DND-41 (cell line): Measurements from ENCODE around the gene GALNT12.

ENCODE experiments used
- ATAC-seq: fragments of 200-7000 bp; cut with Tn5 transposase; 3 replicates; pipeline ENCODE4 v1.9.1; 2021; ENCODE audit warnings: low read depth; ENCODE audit not compliant: insufficient read depth
- DNase-seq: peaks from one replicate; pipeline ENCODE4 v3.0.0-alpha.2; 2020
- H2AFZ ChIP-seq: 2 replicates; pipeline ENCODE4 v1.6.0; 2012; ENCODE audit warnings: low read depth, low read length
- H3K27ac ChIP-seq: 2 replicates; pipeline ENCODE4 v1.5.1; 2012; ENCODE audit warnings: low read length, inconsistent platforms
- H3K27me3 ChIP-seq: fragments of 200-600 bp; sonication (generic); 2 replicates; pipeline ENCODE4 v1.6.0; 2012; ENCODE audit warnings: low read length, mild to moderate bottlenecking, inconsistent platforms; ENCODE audit not compliant: insufficient read depth, poor library complexity
- H3K36me3 ChIP-seq: 2 replicates; pipeline ENCODE4 v1.5.1; 2012; ENCODE audit warnings: low read length, inconsistent platforms; ENCODE audit not compliant: insufficient read depth
- H3K4me1 ChIP-seq: 2 replicates; pipeline ENCODE4 v1.5.1; 2012; ENCODE audit warnings: mild to moderate bottlenecking, low read length; ENCODE audit not compliant: insufficient read depth
- H3K4me2 ChIP-seq: 2 replicates; pipeline ENCODE4 v1.6.0; 2012; ENCODE audit warnings: mild to moderate bottlenecking, moderate library complexity, low read length, inconsistent platforms; ENCODE audit not compliant: insufficient read depth
- H3K4me3 ChIP-seq, 2 experiments: fragments of 200-600 bp in 1 of 2; shearing (Covaris generic) in 1 of 2; 2 replicates each; pipeline ENCODE4 v1.5.1; 2012 to 2016; ENCODE audit warnings: inconsistent platforms in 2 of 2, low read length in 2 of 2, mild to moderate bottlenecking in 2 of 2, low read depth in 1 of 2, moderate library complexity in 1 of 2
- H3K79me2 ChIP-seq: 2 replicates; pipeline ENCODE4 v1.6.0; 2012; ENCODE audit warnings: low read length, inconsistent platforms; ENCODE audit not compliant: insufficient read depth
- H3K9ac ChIP-seq: 2 replicates; pipeline ENCODE4 v1.6.0; 2012; ENCODE audit warnings: low read depth, mild to moderate bottlenecking, inconsistent platforms, low read length, moderate library complexity
- H3K9me3 ChIP-seq: 2 replicates; pipeline ENCODE4 v1.5.1; 2012; ENCODE audit warnings: low read length, moderate library complexity, mild to moderate bottlenecking, inconsistent platforms; ENCODE audit not compliant: insufficient read depth, severe bottlenecking
- H4K20me1 ChIP-seq: 2 replicates; pipeline ENCODE4 v1.6.0; 2012; ENCODE audit warnings: low read length; ENCODE audit not compliant: insufficient read depth
- EZH2 ChIP-seq: IDR thresholded peaks from 3 replicates; pipeline ENCODE4 v1.6.1; 2012; ENCODE audit warnings: borderline replicate concordance, low read depth, mild to moderate bottlenecking, moderate library complexity, low read length, inconsistent platforms; ENCODE audit not compliant: severe bottlenecking
- TF ChIP-seq, protein P1 (sequence below): IDR thresholded peaks from 2 replicates; pipeline ENCODE4 v1.5.1; 2012; ENCODE audit warnings: borderline replicate concordance, low read length, moderate library complexity, mild to moderate bottlenecking; ENCODE audit not compliant: poor library complexity, severe bottlenecking; ENCODE audit errors: extremely low read depth

Gene GALNT12

DNA sequence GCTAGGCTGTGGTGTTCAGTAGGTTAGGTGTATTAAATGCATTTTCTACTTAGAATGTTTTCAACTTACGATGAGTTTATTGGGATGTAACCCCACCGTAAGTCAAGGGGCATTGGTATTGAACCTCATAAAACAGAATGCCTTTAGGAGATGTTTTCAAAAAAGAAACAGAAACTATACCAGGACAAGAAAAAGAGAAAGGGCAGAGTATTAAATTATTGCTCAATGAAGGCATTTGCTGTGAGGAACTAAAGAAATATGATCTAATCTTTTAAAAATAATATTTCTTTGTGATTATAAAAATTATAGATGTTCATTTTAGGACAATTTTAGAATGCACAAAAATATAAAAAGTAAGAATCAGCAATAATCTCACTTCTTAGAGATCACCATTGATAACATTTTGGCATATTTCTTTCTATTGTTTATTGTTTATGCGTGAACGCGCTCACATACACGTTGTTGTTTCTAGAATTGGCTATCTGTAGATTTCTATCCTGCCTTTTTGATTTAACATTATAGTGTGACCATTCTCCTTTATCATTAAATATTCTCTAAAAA, 8.0 kb downstream of the GALNT12 start:
- DNase-seq (no peak), ATAC-seq (no peak)
- no peaks in the 10 kb centered on the region for H3K79me2 ChIP-seq
- no peak overlapping the region for H3K9ac ChIP-seq
- H3K36me3 ChIP-seq = no peaks in the 10 kb centered on the region
- no peak overlapping the region for H3K4me3 ChIP-seq
- no peaks in the 10 kb centered on the region for H3K27me3 ChIP-seq
- H3K4me2 ChIP-seq = no peak overlapping the region
- no peak overlapping the region for H2AFZ ChIP-seq
- TF ChIP-seq, protein P1, sequence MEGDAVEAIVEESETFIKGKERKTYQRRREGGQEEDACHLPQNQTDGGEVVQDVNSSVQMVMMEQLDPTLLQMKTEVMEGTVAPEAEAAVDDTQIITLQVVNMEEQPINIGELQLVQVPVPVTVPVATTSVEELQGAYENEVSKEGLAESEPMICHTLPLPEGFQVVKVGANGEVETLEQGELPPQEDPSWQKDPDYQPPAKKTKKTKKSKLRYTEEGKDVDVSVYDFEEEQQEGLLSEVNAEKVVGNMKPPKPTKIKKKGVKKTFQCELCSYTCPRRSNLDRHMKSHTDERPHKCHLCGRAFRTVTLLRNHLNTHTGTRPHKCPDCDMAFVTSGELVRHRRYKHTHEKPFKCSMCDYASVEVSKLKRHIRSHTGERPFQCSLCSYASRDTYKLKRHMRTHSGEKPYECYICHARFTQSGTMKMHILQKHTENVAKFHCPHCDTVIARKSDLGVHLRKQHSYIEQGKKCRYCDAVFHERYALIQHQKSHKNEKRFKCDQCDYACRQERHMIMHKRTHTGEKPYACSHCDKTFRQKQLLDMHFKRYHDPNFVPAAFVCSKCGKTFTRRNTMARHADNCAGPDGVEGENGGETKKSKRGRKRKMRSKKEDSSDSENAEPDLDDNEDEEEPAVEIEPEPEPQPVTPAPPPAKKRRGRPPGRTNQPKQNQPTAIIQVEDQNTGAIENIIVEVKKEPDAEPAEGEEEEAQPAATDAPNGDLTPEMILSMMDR = no peak
- no peak for TF ChIP-seq EZH2
- H3K27ac ChIP-seq = no peak overlapping the region
- no peaks in the 10 kb centered on the region for H4K20me1 ChIP-seq
- H3K9me3 ChIP-seq = no peaks in the 10 kb centered on the region
- H3K4me1 ChIP-seq = no peaks in the 10 kb centered on the region

GRCh38 chr9:98818764-98819163, 11.3 kb downstream of the GALNT12 start:
- H3K36me3 ChIP-seq = no peaks in the 10 kb centered on the region
- H3K4me3 ChIP-seq = no peak overlapping the region
- no peaks in the 10 kb centered on the region for H3K79me2 ChIP-seq
- H3K27me3 ChIP-seq = no peaks in the 10 kb centered on the region
- no peak for ATAC-seq
- no peaks in the 10 kb centered on the region for H4K20me1 ChIP-seq
- no peak overlapping the region for H2AFZ ChIP-seq
- DNase-seq = no peak
- H3K9me3 ChIP-seq = no peaks in the 10 kb centered on the region
- no peak overlapping the region for H3K27ac ChIP-seq
- no peak overlapping the region for H3K4me2 ChIP-seq
- H3K4me1 ChIP-seq = no peaks in the 10 kb centered on the region
- H3K9ac ChIP-seq = no peak overlapping the region
- TF ChIP-seq, protein P1 = no peak
- no peak for TF ChIP-seq EZH2

DNA sequence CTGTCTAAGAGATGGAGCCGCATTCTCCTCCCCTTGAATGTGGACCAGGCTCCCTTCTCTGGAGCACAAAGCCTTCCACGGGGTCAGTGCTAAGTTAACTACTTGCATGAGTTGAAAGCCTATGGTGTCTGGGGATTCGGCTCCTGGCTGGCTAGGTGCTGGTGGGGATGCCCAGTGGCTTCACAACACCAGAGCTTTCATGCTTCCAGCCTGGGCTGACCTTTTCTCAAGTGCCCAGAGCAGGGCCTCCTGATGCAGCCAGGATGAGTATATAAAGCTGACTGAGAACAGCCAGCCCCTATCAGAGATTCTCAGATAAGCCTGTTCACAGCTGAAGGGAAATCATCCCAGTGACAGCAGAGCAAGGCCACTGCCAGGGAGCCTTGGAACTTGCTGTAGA, 11.8 kb downstream of the GALNT12 start:
- H2AFZ ChIP-seq = no peak overlapping the region
- H3K4me3 ChIP-seq = no peak overlapping the region
- no peak for ATAC-seq
- H3K27ac ChIP-seq = no peak overlapping the region
- H3K36me3 ChIP-seq = no peaks in the 10 kb centered on the region
- no peaks in the 10 kb centered on the region for H3K79me2 ChIP-seq
- H3K9ac ChIP-seq = no peak overlapping the region
- no peak for DNase-seq
- TF ChIP-seq, protein P1 = no peak
- no peak for TF ChIP-seq EZH2
- no peaks in the 10 kb centered on the region for H4K20me1 ChIP-seq
- no peak overlapping the region for H3K4me2 ChIP-seq
- no peaks in the 10 kb centered on the region for H3K27me3 ChIP-seq
- no peaks in the 10 kb centered on the region for H3K9me3 ChIP-seq
- no peaks in the 10 kb centered on the region for H3K4me1 ChIP-seq

- Histone ChIP-seq H3K27me3 (no peaks in the 10 kb centered on the region), H4K20me1 (no peaks in the 10 kb centered on the region), H3K79me2 (no peaks in the 10 kb centered on the region), H3K9ac (no peak overlapping the region), H3K4me2 (no peak overlapping the region), H3K36me3 (no peaks in the 10 kb centered on the region), H2AFZ (no peak overlapping the region), H3K4me3 (no peak overlapping the region), H3K9me3 (no peaks in the 10 kb centered on the region), H3K4me1 (no peaks in the 10 kb centered on the region), H3K27ac (no peak overlapping the region)
- ATAC-seq = no peak
- TF ChIP-seq EZH2 = no peak
- TF ChIP-seq, protein P1 = no peak
- no peak for DNase-seq
Measured at GRCh38 chr9:98821831-98822230, 14.4 kb downstream of the GALNT12 start.
